NCI-H510A treated with DMSO at 0.1 percent for 48 hours (cell line): ENCODE data around the gene RANBP9.

Experiments
- DNase-seq: peaks from one replicate; lab custom pipeline; 2025; lab: John Stamatoyannopoulos, UW

The RANBP9 gene

GRCh38 chr6:13711733-13712598 lies at the start of gene RANBP9:
RANBP9 (minus strand) TSS chr6:13711835; CDS start chr6:13711505, 330 bp downstream.
- peak; percentile 91 for DNase-seq

GRCh38 chr6:13760307-13761304 lies 49.0 kb upstream of the RANBP9 start:
- no peak for DNase-seq

GRCh38 chr6:13759025-13759424 lies 47.4 kb upstream of the RANBP9 start:
- no peak for DNase-seq

GRCh38 chr6:13754644-13755043 lies 43.0 kb upstream of the RANBP9 start:
- DNase-seq: no peak

GRCh38 chr6:13743736-13744127 lies 32.1 kb upstream of the RANBP9 start:
- DNase-seq: no peak

GRCh38 chr6:13742961-13743735 lies 31.5 kb upstream of the RANBP9 start:
- DNase-seq: no peak

GRCh38 chr6:13741365-13741764 lies 29.7 kb upstream of the RANBP9 start:
- DNase-seq: no peak

- DNase-seq: no peak
Observed at GRCh38 chr6:13735031-13735430, 23.4 kb upstream of the RANBP9 start.

- DNase-seq: peak; percentile 65
Observed at GRCh38 chr6:13733178-13733887, 21.7 kb upstream of the RANBP9 start.

GRCh38 chr6:13730704-13731103 lies 19.1 kb upstream of the RANBP9 start:
- no peak for DNase-seq

- DNase-seq: no peak
Observed at GRCh38 chr6:13729891-13730290, 18.3 kb upstream of the RANBP9 start.

GRCh38 chr6:13725570-13725969 lies 13.9 kb upstream of the RANBP9 start:
- DNase-seq: no peak

GRCh38 chr6:13725052-13725451 lies 13.4 kb upstream of the RANBP9 start:
- no peak for DNase-seq

GRCh38 chr6:13724182-13724581 lies 12.5 kb upstream of the RANBP9 start:
- no peak for DNase-seq

GRCh38 chr6:13722880-13723279 lies 11.2 kb upstream of the RANBP9 start:
- no peak for DNase-seq

- DNase-seq: no peak
Observed at GRCh38 chr6:13718123-13718458, 6.5 kb upstream of the RANBP9 start.

- DNase-seq: no peak
Observed at GRCh38 chr6:13716955-13717295, 5.3 kb upstream of the RANBP9 start.

- DNase-seq: no peak
Observed at GRCh38 chr6:13716225-13716954, 4.8 kb upstream of the RANBP9 start.

GRCh38 chr6:13715444-13715883 lies 3.8 kb upstream of the RANBP9 start:
- no peak for DNase-seq

- no peak for DNase-seq
Observed at GRCh38 chr6:13712599-13712898, 914 bp upstream of the RANBP9 start.

GRCh38 chr6:13711324-13711732 lies 307 bp downstream of the RANBP9 start:
- no peak for DNase-seq
